Esophagus muscularis mucosa (tissue), 4 donors: ENCODE measurements around the gene RAD51B.

Experiments
- EP300 ChIP-seq: sonication (generic); formaldehyde crosslinking; IDR thresholded peaks from one replicate; pipeline ENCODE4 v1.6.1; 2017; ENCODE audit warnings: antibody characterized with exemption
- POLR2A ChIP-seq: fragments of 450-650 bp; IDR thresholded peaks from one replicate; pipeline ENCODE4 v1.6.1; 2017; ENCODE audit warnings: antibody characterized with exemption, moderate library complexity, mild to moderate bottlenecking, low read depth
- POLR2AphosphoS5 ChIP-seq, 2 donors: sonication (generic); formaldehyde crosslinking; IDR thresholded peaks; one replicate each; pipeline ENCODE4 v1.6.1; 2017; ENCODE audit warnings: antibody characterized with exemption in 2 of 2
- TF ChIP-seq, protein P1 (sequence below), 3 experiments: fragments of 200-600 bp in 2 of 3; fragments of 450-650 bp in 1 of 3; sonication (generic) in 2 of 3; IDR thresholded peaks; one replicate each; pipeline ENCODE4 v1.5.1; 2017 to 2019; ENCODE audit warnings: antibody characterized with exemption in 3 of 3, mild to moderate bottlenecking in 2 of 3, moderate library complexity in 1 of 3

GRCh38 chr14:68386950-68387779 is 567.6 kb downstream of the RAD51B start:
- TF ChIP-seq, protein P1, sequence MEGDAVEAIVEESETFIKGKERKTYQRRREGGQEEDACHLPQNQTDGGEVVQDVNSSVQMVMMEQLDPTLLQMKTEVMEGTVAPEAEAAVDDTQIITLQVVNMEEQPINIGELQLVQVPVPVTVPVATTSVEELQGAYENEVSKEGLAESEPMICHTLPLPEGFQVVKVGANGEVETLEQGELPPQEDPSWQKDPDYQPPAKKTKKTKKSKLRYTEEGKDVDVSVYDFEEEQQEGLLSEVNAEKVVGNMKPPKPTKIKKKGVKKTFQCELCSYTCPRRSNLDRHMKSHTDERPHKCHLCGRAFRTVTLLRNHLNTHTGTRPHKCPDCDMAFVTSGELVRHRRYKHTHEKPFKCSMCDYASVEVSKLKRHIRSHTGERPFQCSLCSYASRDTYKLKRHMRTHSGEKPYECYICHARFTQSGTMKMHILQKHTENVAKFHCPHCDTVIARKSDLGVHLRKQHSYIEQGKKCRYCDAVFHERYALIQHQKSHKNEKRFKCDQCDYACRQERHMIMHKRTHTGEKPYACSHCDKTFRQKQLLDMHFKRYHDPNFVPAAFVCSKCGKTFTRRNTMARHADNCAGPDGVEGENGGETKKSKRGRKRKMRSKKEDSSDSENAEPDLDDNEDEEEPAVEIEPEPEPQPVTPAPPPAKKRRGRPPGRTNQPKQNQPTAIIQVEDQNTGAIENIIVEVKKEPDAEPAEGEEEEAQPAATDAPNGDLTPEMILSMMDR (IDR thresholded peaks at IDR 0.05) = no peak
- no peak for TF ChIP-seq POLR2A
- no peak for TF ChIP-seq EP300
- TF ChIP-seq POLR2AphosphoS5 (IDR thresholded peaks at IDR 0.05) = no peak
